ENCODE measurements around the gene SERPINA3. TPM values are rescaled to one million over a fixed set of nuclear protein-coding genes. Genes with fewer than 3 reads are reported as not detected.

SERPINA3 gene
- total and polyA plus RNA-seq, 2 of the 8 experiments (the other 6 are each of a cell fraction or from before 2014, with no cell fraction given): not detected

GRCh38 chr14:94598506-94598815, 13.7 kb upstream of the SERPINA3 start (continued):
- TF ChIP-seq MAFK (IDR thresholded peaks at IDR 0.05; ENCODE audit: low read depth, low read length) (no peak), E2F6 (IDR thresholded peaks at IDR 0.05) (no peak)
